Activated naive CD4-positive, alpha-beta T cell treated with anti-CD3 and anti-CD28 coated beads for 36 hours (primary cell): ENCODE results near the gene PDE10A. TPM values are rescaled to one million over a fixed set of nuclear protein-coding genes. Genes with fewer than 3 reads are reported as not detected.

Source experiments
- CTCF ChIA-PET: fragments of 350-600 bp; sonication (Branson Sonifier 250); formaldehyde crosslinking; loops from one replicate; lab custom pipeline; 2021; ENCODE audit warnings: antibody characterized with exemption; lab: Charles Lee
- DNase-seq: peaks from one replicate; pipeline ENCODE4 v3.0.0-alpha.2; 2020
- H3K27ac Mint-ChIP-seq: one replicate; pipeline ENCODE4 v1.8.0; 2021; ENCODE audit warnings: mild to moderate bottlenecking, mixed read lengths
- H3K27me3 Mint-ChIP-seq: one replicate; pipeline ENCODE4 v1.8.0; 2021; ENCODE audit warnings: low read depth, mixed read lengths
- H3K36me3 Mint-ChIP-seq: one replicate; pipeline ENCODE4 v1.8.0; 2021; ENCODE audit warnings: low read depth, mixed read lengths
- H3K4me1 Mint-ChIP-seq: one replicate; pipeline ENCODE4 v1.8.0; 2021; ENCODE audit warnings: low read depth, mixed read lengths
- H3K4me3 Mint-ChIP-seq: one replicate; pipeline ENCODE4 v1.8.0; 2021; ENCODE audit warnings: mild to moderate bottlenecking, moderate library complexity, mixed read lengths
- H3K9me3 Mint-ChIP-seq: one replicate; pipeline ENCODE4 v1.8.0; 2021; ENCODE audit warnings: mixed read lengths
- intact Hi-C: fragments of 100-400 bp; cut with micrococcal nuclease; formaldehyde crosslinking; loops from one replicate; pipeline ENCODE4 v1.15.1; 2023
- total RNA-seq, 2 experiments: library from RNA; stranded (reverse); gene quantifications; one replicate each; pipeline ENCODE4 v1.2.3, GENCODE V29; 2021

The PDE10A gene
- total RNA-seq, 2 experiments from 2014 or later, result not detected

DNA sequence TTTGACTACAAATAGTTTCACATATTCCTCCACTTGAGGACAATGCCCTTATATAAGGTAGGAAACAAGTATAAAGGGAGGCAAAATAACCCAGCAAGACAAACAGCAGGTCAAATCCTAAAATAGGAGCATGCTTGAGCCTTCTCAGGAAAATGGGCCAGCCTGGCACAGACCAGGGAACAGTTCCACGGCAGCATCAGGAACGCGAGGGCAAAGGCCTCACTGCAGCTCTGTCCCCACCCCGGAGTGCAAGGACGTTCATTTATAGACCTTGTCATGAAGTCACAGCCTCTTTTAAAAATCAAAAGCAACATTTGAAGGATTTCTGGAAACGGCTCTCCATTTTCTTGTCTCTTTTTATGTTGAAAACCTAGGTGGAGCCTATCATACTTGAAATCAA lies 17.1 kb downstream of the PDE10A start:
- no peak for DNase-seq
- Mint-ChIP-seq H3K4me1 (no peaks in the 10 kb centered on the region), H3K9me3 (peaks cover 2% of the 10 kb centered on the region), H3K36me3 (no peaks in the 10 kb centered on the region), H3K27ac (no peak overlapping the region), H3K27me3 (no peaks in the 10 kb centered on the region), H3K4me3 (no peak overlapping the region)
- CTCF ChIA-PET, result no interaction called here
- intact Hi-C loops, result no loop called here

DNA sequence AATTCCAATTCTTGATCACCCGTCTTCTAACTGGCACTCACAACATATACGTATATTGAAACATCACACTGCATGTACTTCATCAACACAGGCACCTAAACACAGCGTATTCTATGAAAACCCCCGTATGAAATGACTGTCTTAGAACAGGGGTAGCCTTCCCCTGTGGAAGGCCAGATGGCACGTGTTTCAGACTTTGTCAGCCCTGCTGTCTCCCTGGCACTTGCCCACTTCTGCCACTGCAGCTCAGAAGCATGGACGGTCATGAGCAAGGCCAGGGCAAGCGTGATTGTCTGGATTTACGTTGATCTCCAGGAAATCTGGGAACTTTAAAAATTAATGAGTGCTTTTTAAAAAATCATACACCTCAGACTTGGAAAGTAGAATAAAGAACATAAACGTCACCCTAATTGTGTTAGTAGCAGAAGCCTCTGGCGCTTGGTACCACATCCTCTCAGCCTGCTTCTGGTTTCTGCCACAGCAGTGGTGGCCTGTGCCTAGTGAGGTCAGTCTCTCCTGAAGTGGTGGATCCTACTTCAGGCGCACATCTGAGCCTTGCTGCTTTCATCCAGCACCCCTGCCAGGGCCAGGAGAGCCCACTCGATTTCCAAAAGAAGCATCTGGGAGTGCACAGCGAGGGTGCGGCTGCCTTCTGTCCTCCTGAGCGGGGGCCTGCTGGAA lies 18.3 kb downstream of the PDE10A start:
- CTCF ChIA-PET, result no interaction called here
- H3K27ac Mint-ChIP-seq, result no peak overlapping the region
- no peaks in the 10 kb centered on the region for H3K4me1 Mint-ChIP-seq

GRCh38 chr6:165643015-165643414 lies 20.0 kb downstream of the PDE10A start:
- H3K36me3 Mint-ChIP-seq, result no peaks in the 10 kb centered on the region
- H3K4me1 Mint-ChIP-seq, result no peaks in the 10 kb centered on the region
- no peak overlapping the region for H3K27ac Mint-ChIP-seq
- CTCF ChIA-PET, result no interaction called here
- intact Hi-C loops, result no loop called here
- no peaks in the 10 kb centered on the region for H3K27me3 Mint-ChIP-seq
- no peaks in the 10 kb centered on the region for H3K9me3 Mint-ChIP-seq
- no peak for DNase-seq
- H3K4me3 Mint-ChIP-seq, result no peak overlapping the region

More for the DNA sequence above, 18.3 kb downstream of the PDE10A start:
- DNase-seq, result no peak
- Mint-ChIP-seq H3K36me3 (no peaks in the 10 kb centered on the region), H3K4me3 (no peak overlapping the region), H3K27me3 (no peaks in the 10 kb centered on the region), H3K9me3 (no peaks in the 10 kb centered on the region)
- intact Hi-C loops, result no loop called here

DNA sequence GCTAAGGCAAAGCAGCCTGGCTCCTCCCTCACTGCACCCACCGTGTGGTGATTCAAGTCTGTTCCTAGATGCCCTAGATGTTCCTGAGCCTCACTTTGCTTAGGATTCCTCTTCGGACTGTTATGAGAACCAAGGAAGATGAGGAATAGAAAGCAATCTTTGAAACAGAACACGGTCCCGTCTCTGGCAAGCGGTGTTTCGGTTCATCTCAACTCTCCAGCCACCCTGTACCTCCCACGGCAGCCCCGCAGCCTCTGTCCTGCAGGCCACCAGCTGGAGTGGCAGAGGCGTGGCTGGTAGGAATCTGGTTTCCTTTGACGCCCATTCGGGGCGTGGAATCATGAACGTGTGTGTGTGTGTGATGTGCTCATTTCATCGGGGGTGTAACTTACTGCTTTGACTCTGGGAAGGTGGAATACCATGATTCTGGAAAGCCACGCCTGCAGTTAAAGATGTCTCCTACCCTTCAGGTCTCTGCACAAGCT lies 21.3 kb downstream of the PDE10A start:
- Mint-ChIP-seq H3K27me3 (no peaks in the 10 kb centered on the region), H3K4me3 (no peak overlapping the region), H3K4me1 (no peaks in the 10 kb centered on the region), H3K27ac (no peak overlapping the region), H3K9me3 (no peaks in the 10 kb centered on the region), H3K36me3 (no peaks in the 10 kb centered on the region)
- CTCF ChIA-PET, result no interaction called here
- DNase-seq, result no peak
- intact Hi-C loops, result no loop called here

DNA sequence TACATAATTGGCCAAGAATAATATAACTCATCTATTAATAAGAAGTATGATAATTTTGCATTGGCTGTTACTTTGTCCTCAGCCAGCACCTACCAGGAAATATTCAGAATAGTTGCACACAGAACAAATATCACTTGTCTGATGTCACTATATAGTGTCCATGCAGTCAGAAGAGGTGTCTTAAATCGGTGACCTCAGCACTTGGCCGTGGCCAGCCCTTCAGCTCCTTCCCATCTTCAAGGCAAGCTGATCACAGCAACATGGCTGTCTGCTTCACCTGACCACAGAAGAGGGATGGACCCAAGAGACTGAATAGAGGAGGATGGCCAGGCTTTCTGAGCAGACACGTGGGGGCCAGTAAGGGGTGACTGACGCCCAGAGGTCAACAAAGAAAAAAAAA lies 22.2 kb downstream of the PDE10A start:
- no peaks in the 10 kb centered on the region for H3K36me3 Mint-ChIP-seq
- peaks cover 4% of the 10 kb centered on the region for H3K27me3 Mint-ChIP-seq
- H3K9me3 Mint-ChIP-seq, result no peaks in the 10 kb centered on the region
- H3K4me1 Mint-ChIP-seq, result no peaks in the 10 kb centered on the region
- no peak overlapping the region for H3K27ac Mint-ChIP-seq
- CTCF ChIA-PET, result no interaction called here
- no peak for DNase-seq
- intact Hi-C loops, result no loop called here
- H3K4me3 Mint-ChIP-seq, result no peak overlapping the region

- Mint-ChIP-seq H3K27ac (no peak overlapping the region), H3K9me3 (no peaks in the 10 kb centered on the region), H3K36me3 (no peaks in the 10 kb centered on the region), H3K4me3 (no peak overlapping the region), H3K4me1 (no peaks in the 10 kb centered on the region), H3K27me3 (peaks cover 17% of the 10 kb centered on the region)
- CTCF ChIA-PET, result interaction anchor here (0.6 kb wide), 1 partner anchor 30 kb away, joined by 3 read pairs; no protein-coding TSS in a partner anchor
- no peak for DNase-seq
- intact Hi-C loops, result no loop called here
These were observed 24.5 kb downstream of the PDE10A start for GRCh38 chr6:165638530-165638929.

- H3K4me3 Mint-ChIP-seq, result no peak overlapping the region
- H3K9me3 Mint-ChIP-seq, result no peaks in the 10 kb centered on the region
- intact Hi-C loops, result no loop called here
- no peak for DNase-seq
- CTCF ChIA-PET, result no interaction called here
- H3K4me1 Mint-ChIP-seq, result no peaks in the 10 kb centered on the region
- H3K27ac Mint-ChIP-seq, result no peak overlapping the region
- no peaks in the 10 kb centered on the region for H3K36me3 Mint-ChIP-seq
- peaks cover 23% of the 10 kb centered on the region for H3K27me3 Mint-ChIP-seq
These were observed 25.5 kb downstream of the PDE10A start for GRCh38 chr6:165637586-165637985.

GRCh38 chr6:165636402-165637048 lies 26.5 kb downstream of the PDE10A start:
- Mint-ChIP-seq H3K27ac (no peak overlapping the region), H3K27me3 (peaks cover 27% of the 10 kb centered on the region), H3K9me3 (no peaks in the 10 kb centered on the region), H3K4me1 (no peaks in the 10 kb centered on the region), H3K4me3 (no peak overlapping the region), H3K36me3 (no peaks in the 10 kb centered on the region)
- no peak for DNase-seq
- CTCF ChIA-PET, result no interaction called here
- intact Hi-C loops, result no loop called here

DNA sequence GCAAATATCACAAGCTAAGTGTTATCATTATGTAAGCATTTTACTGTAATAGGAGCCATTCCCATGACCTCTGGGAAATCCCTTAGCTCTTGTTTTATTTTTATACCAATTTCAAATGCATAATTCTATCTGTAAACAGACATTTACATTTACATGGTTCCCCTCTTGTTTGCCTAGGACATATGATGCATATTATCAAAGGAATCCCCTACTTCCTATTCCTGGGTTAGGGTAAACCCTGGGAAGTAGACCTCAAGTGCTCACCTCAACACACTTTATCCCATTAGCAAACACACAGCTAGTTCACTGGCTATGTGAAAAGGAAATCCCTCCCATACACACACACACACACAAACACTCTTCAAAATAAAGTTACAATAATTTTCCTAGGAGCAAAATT lies 27.1 kb downstream of the PDE10A start:
- DNase-seq, result no peak
- Mint-ChIP-seq H3K36me3 (no peaks in the 10 kb centered on the region), H3K4me3 (no peak overlapping the region), H3K9me3 (no peaks in the 10 kb centered on the region), H3K27me3 (peaks cover 27% of the 10 kb centered on the region), H3K27ac (no peak overlapping the region), H3K4me1 (no peaks in the 10 kb centered on the region)
- intact Hi-C loops, result no loop called here
- CTCF ChIA-PET, result no interaction called here

- CTCF ChIA-PET, result no interaction called here
- H3K4me1 Mint-ChIP-seq, result no peaks in the 10 kb centered on the region
- peaks cover 27% of the 10 kb centered on the region for H3K27me3 Mint-ChIP-seq
- H3K27ac Mint-ChIP-seq, result no peak overlapping the region
- no peak for DNase-seq
- no peaks in the 10 kb centered on the region for H3K36me3 Mint-ChIP-seq
- no peak overlapping the region for H3K4me3 Mint-ChIP-seq
- intact Hi-C loops, result no loop called here
- no peaks in the 10 kb centered on the region for H3K9me3 Mint-ChIP-seq
These were observed 28.8 kb downstream of the PDE10A start for GRCh38 chr6:165634101-165634880.

DNA sequence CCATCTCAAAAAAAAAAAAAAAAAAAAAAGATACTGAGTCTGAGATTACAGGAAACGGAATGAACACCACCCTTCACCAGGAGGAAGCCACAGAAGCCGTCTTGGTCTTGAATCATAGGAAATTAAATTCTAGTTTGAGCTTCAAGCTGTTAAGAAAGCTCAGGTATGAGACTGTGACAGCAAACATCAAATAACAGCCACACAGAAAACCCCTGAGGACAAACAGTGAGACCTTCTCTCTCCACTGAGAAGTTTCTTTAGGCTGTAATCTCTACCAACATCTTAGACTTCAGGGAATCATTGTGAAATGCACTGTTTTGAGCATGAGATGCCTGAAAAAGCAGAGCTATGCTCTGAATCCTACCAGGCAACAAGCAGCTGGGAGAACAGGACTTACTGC lies 30.8 kb downstream of the PDE10A start:
- no peak for DNase-seq
- Mint-ChIP-seq H3K4me3 (no peak overlapping the region), H3K4me1 (no peaks in the 10 kb centered on the region), H3K27ac (no peak overlapping the region), H3K36me3 (no peaks in the 10 kb centered on the region), H3K9me3 (no peaks in the 10 kb centered on the region), H3K27me3 (peaks cover 27% of the 10 kb centered on the region)
- intact Hi-C loops, result no loop called here
- CTCF ChIA-PET, result no interaction called here

DNA sequence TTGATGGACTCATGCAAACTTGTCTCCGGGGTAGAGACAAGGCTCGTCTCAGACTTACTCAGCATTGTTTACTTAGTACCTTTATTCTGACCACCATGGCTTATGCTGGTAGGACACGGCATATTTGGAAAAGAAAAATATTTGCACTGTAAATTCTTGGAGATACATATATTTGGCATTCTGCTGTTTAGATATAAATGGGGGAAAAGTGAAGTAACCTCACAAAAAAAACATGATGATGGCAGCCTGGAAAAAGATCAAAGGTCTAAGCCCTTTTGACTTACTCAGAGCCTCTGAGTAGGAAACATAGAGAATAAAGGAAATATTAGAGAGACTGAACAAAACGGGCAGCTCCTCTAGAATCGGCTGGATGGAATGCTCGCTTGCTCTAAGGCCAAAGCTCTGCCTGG lies 32.5 kb downstream of the PDE10A start:
- DNase-seq, result no peak
- intact Hi-C loops, result no loop called here
- no peaks in the 10 kb centered on the region for H3K36me3 Mint-ChIP-seq
- no peaks in the 10 kb centered on the region for H3K9me3 Mint-ChIP-seq
- CTCF ChIA-PET, result no interaction called here
- no peaks in the 10 kb centered on the region for H3K4me1 Mint-ChIP-seq
- H3K27me3 Mint-ChIP-seq, result peaks cover 23% of the 10 kb centered on the region
- H3K27ac Mint-ChIP-seq, result no peak overlapping the region
- H3K4me3 Mint-ChIP-seq, result no peak overlapping the region
